Heart left ventricle (tissue), 16 donors: Measurements from ENCODE around the gene DIAPH3. TPM values are rescaled to one million over a fixed set of nuclear protein-coding genes. Genes with fewer than 3 reads are reported as not detected.

ENCODE experiments used
- ATAC-seq, 4 donors: fragments of 200-7000 bp; cut with Tn5 transposase; one replicate each; pipeline ENCODE4 v1.9.1; 2020 to 2022; ENCODE audit warnings: moderate library complexity in 4 of 4, mild to moderate bottlenecking in 3 of 4, moderate number of reproducible peaks in 1 of 4
- DNase-seq, 5 donors: peaks; one replicate each; pipeline ENCODE4 v3.0.0-alpha.2; 2020
- H3K27ac ChIP-seq, 12 donors: fragments of 200-600 bp; sonication (generic) in 4 of 12; one replicate each; pipeline versions ENCODE4 v1.5.0 to v1.8.0; 2016 to 2022; ENCODE audit warnings: mild to moderate bottlenecking in 2 of 12
- H3K27me3 ChIP-seq, 9 donors: fragments of 200-600 bp; sonication (generic) in 2 of 9; one replicate each; pipeline versions ENCODE4 v1.5.1 to v1.8.0; 2016 to 2022; ENCODE audit warnings: mild to moderate bottlenecking in 3 of 9
- H3K36me3 ChIP-seq, 9 donors: fragments of 200-600 bp; sonication (generic) in 2 of 9; one replicate each; pipeline versions ENCODE4 v1.5.0 to v1.8.0; 2018 to 2022; ENCODE audit warnings: mild to moderate bottlenecking in 2 of 9
- H3K4me1 ChIP-seq, 12 donors: fragments of 200-600 bp; sonication (generic) in 4 of 12; one replicate each; pipeline versions ENCODE4 v1.5.0 to v1.8.0; 2016 to 2022; ENCODE audit warnings: mild to moderate bottlenecking in 3 of 12
- H3K4me3 ChIP-seq, 12 donors: fragments of 200-600 bp; sonication (generic) in 4 of 12; one replicate each; pipeline versions ENCODE4 v1.5.0 to v1.8.0; 2017 to 2022; ENCODE audit warnings: mild to moderate bottlenecking in 9 of 12, moderate library complexity in 4 of 12
- H3K9me3 ChIP-seq, 12 donors: fragments of 200-600 bp; sonication (generic) in 4 of 12; one replicate each; pipeline versions ENCODE4 v1.5.0 to v1.8.0; 2016 to 2022; ENCODE audit warnings: mild to moderate bottlenecking in 1 of 12
- CTCF ChIP-seq, 12 donors: fragments of 200-600 bp; sonication (generic) in 4 of 12; IDR thresholded peaks; one replicate each; pipeline versions ENCODE4 v1.5.0 to v1.8.0; 2018 to 2022; ENCODE audit warnings: antibody characterized with exemption in 12 of 12, mild to moderate bottlenecking in 5 of 12
- POLR2A ChIP-seq, 2 donors: fragments of 450-650 bp; IDR thresholded peaks; one replicate each; pipeline ENCODE4 v1.6.1; 2017; ENCODE audit warnings: antibody characterized with exemption in 2 of 2, mild to moderate bottlenecking in 2 of 2, moderate library complexity in 2 of 2
- WGBS, 4 donors: extraction: QIAGEN DNeasy Blood & Tissue Kit in 2 of 4; methylation state at CpG; one replicate each; pipeline versions ENCODE4 v1.1.5 to v1.1.7; 2013 to 2018; 5-methylcytosine and 5-hydroxymethylcytosine counted together
- intact Hi-C, 10 donors: fragments of 100-400 bp; cut with DNase I; formaldehyde crosslinking; loops; one replicate each; pipeline versions ENCODE4 v1.11.1 to v1.14.2; 2022
- polyA plus RNA-seq, 2 donors: library from polyadenylated mRNA; stranded (reverse); fragments of 200-250 nt; gene quantifications; one replicate each; pipeline ENCODE4 v1.2.3, GENCODE V29; 2013
- total RNA-seq, 9 donors: library from RNA; depleted of rRNA in 2 of 9; stranded (reverse); fragments of >200 nt in 2 of 9; fragmentation: NEBNext Ultra II Directional in 3 of 9; extraction: Animal tissue kit (Norgen Biotek cat#: 25700) in 3 of 9; gene quantifications; one replicate each; pipeline versions ENCODE4 v1.1.0 to v1.2.4, GENCODE V29; 2016 to 2023
- donor health status: ischemic (EF 13 %, LVEDD 7.1; RV severe dilation, severe dysfunction).
- donor health status: healthy with polysubstance abuse.
- donor health status: DM: no; HTN: yes; CAD: no.
- donor health status: DM: no; HTN: no; CAD: no.
- donor health status: ischemic (EF 25% LVEDD 6.9; RV normal size, moderate dysfunction).
- donor health status: ischemic (EF 25% LVEDD 5.7; RV mildly dilated, moderate dysfunction).
- donor health status: healthy.
- donor health status: DM: yes; HTN: yes; CAD: no.
- donor health status: ischemic (EF 35%, LVEDD 5.7; RV mildly dilated, moderate dysfunction).
- donor health status: nonischemic (EF 11% LVEDD 7.7; RV severe dilation, severe dysfunction).
- donor health status: DM: yes; HTN: yes; CAD: no.
- donor health status: PGD.
- donor health status: ischemic (EF 29% LVEDD 5.4; RV normal size, mild dysfunction).
- donor health status: nonischemic (EF 23%, LVEDD 6.1; RV moderate dilation, normal function).

Gene DIAPH3
- total and polyA plus RNA-seq, 11 donors, result 0.03 to 3.2 (median 0.19) TPM

- H3K27me3 ChIP-seq, result no peaks in the 10 kb centered on the region
- peak overlapping the region; percentile 50 to 80 (median 69) for H3K4me3 ChIP-seq
- ATAC-seq (peak; percentile 24 to 55 (median 52)), DNase-seq (no peak)
- H3K9me3 ChIP-seq, result no peaks in the 10 kb centered on the region
- TF ChIP-seq POLR2A (IDR thresholded peaks at IDR 0.05) (no peak), CTCF (IDR thresholded peaks at IDR 0.05) (no peak)
- 4 to 7% (median 6%) methylated on average over 9 of the region's 9 CpGs for WGBS, 4 donors
- peak overlapping the region; percentile 82 to 94 (median 90) for H3K27ac ChIP-seq
- H3K36me3 ChIP-seq, result no peaks in the 10 kb centered on the region
- intact Hi-C loops, result loop anchor here in 5 of 10 donors (2.0 to 10.0 kb wide), 3 partner anchors 230 to 260 kb away; partner anchors contain the start of gene TDRD3 (in 5 of the 5)
- peaks cover 0 to 21% (median 7%) of the 10 kb centered on the region in 12 donors for H3K4me1 ChIP-seq
These were observed 634 bp upstream of the DIAPH3 start for GRCh38 chr13:60164234-60164889.

DNA sequence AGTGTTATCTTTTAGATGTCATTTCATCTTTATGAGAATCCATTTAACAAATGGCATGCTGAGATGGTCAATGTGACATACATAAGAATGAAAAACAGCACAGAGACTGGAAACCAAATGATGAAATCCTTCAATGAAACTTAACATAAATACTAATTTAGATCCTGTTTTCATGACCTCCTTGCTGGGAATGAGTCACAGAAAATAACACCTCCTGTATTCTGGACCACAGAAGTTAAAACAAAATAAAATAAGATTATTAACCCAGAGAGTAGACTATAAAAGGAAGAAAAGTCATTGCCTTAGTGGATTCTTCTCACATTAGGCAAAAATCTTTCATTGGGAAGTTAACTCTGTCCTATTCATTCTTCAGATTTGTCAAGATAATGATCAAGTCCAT is 1.6 kb downstream of the DIAPH3 start:
- no peaks in the 10 kb centered on the region for H3K27me3 ChIP-seq
- DNase-seq (no peak), ATAC-seq (no peak)
- H3K9me3 ChIP-seq, result peaks cover 0 to 6% (median 0%) of the 10 kb centered on the region in 12 donors
- H3K27ac ChIP-seq, result no peak overlapping the region
- intact Hi-C loops, result loop anchor here in 4 of 10 donors (10.0 kb wide), 2 partner anchors 233 to 263 kb away; partner anchors contain the start of gene TDRD3 (in 2 of the 4)
- no peak overlapping the region for H3K4me3 ChIP-seq
- peaks cover 0 to 21% (median 7%) of the 10 kb centered on the region in 12 donors for H3K4me1 ChIP-seq
- H3K36me3 ChIP-seq, result no peaks in the 10 kb centered on the region
- no peak for TF ChIP-seq POLR2A (IDR thresholded peaks at IDR 0.05)
- no peak for TF ChIP-seq CTCF (IDR thresholded peaks at IDR 0.05)

DNA sequence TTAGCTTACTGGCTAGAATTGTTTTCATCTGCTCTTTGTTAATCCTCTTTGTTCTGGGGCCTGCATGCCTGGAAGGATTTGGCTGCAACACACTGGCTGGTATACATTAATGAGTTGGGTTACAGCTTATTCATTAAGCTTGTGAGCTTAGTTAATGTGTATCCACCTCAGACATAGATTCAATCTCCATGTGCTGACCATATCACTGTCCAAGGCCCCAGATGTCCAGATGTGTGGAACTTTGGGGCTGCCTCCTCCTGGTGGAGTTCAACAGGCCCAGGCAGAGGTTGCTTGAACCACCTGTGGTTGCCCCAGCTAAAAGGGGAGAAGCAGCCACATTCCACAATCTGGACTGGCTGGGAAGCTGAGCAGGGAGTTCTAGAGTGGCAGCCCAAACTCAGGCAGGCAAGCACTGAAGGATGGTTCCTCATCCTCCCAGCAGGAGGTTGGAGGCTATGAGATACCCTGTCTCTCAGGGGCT is 5.4 kb downstream of the DIAPH3 start:
- Histone ChIP-seq H3K27ac (no peak overlapping the region), H3K4me1 (peaks cover 0 to 5% (median 2%) of the 10 kb centered on the region in 12 donors), H3K27me3 (no peaks in the 10 kb centered on the region), H3K4me3 (no peak overlapping the region), H3K36me3 (no peaks in the 10 kb centered on the region), H3K9me3 (peaks cover 0 to 8% (median 0%) of the 10 kb centered on the region in 12 donors)
- intact Hi-C loops, result no loop called here
- TF ChIP-seq POLR2A (IDR thresholded peaks at IDR 0.05) (no peak), CTCF (IDR thresholded peaks at IDR 0.05) (no peak)
- ATAC-seq (no peak), DNase-seq (no peak)

DNA sequence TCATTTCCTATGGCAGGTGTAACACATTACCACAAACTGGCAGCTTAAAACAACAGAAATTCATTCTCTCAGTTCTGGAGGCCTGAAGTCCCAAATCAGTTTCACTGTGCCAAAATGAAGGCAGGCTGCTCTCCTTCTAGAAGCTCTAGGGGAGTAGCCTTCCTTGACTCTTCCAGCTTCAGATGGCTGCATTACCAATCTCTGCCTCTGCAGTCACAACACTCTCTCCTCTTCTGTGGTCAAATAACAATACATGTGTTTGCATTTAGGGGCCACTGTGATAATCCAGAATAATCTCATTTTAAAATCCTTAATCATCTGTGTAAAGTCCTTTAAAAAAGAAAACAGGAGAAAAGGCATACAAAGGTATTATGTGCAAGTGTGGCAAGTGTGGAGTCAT is 7.8 kb downstream of the DIAPH3 start:
- DNase-seq (no peak), ATAC-seq (no peak)
- H3K36me3 ChIP-seq, result no peaks in the 10 kb centered on the region
- peaks cover 0 to 8% (median 0%) of the 10 kb centered on the region in 12 donors for H3K9me3 ChIP-seq
- no peak for TF ChIP-seq CTCF (IDR thresholded peaks at IDR 0.05)
- no peaks in the 10 kb centered on the region for H3K27me3 ChIP-seq
- H3K4me3 ChIP-seq, result no peak overlapping the region
- intact Hi-C loops, result no loop called here
- no peaks in the 10 kb centered on the region for H3K4me1 ChIP-seq
- H3K27ac ChIP-seq, result no peak overlapping the region
